ENCODE data around the gene ZNF205.
"Not testable (repeated sequence)": the region's sequence is repeated elsewhere in the genome, so short reads cannot be mapped to it uniquely, and the experiment has no call there.

Gene ZNF205

GRCh38 chr16:3135126-3135715 lies 22.8 kb downstream of the ZNF205 start:
- ATAC-seq = peak; percentile 33 to 42

GRCh38 chr16:3137267-3137666 lies 24.9 kb downstream of the ZNF205 start:
- ATAC-seq = no peak

- no peak for ATAC-seq
These were observed 26.0 kb downstream of the ZNF205 start for GRCh38 chr16:3138342-3138741.

GRCh38 chr16:3138823-3139426 lies 26.5 kb downstream of the ZNF205 start:
- no peak for ATAC-seq

- not testable (repeated sequence) for ATAC-seq
These were observed 27.2 kb downstream of the ZNF205 start for GRCh38 chr16:3139561-3139960.

GRCh38 chr16:3140603-3141427 lies 28.4 kb downstream of the ZNF205 start:
- no peak for ATAC-seq

GRCh38 chr16:3141781-3142311 lies 29.5 kb downstream of the ZNF205 start:
- no peak for ATAC-seq

- ATAC-seq = no peak
These were observed 29.9 kb downstream of the ZNF205 start for GRCh38 chr16:3142327-3142726.

GRCh38 chr16:3142770-3143169 lies 30.4 kb downstream of the ZNF205 start:
- no peak for ATAC-seq

GRCh38 chr16:3143189-3143588 lies 30.8 kb downstream of the ZNF205 start:
- no peak for ATAC-seq

- ATAC-seq = no peak
These were observed 31.4 kb downstream of the ZNF205 start for GRCh38 chr16:3143598-3144320.

GRCh38 chr16:3144321-3144983 lies 32.1 kb downstream of the ZNF205 start:
- ATAC-seq = no peak

- no peak for ATAC-seq
These were observed 32.8 kb downstream of the ZNF205 start for GRCh38 chr16:3145151-3145550.

- ATAC-seq = no peak
These were observed 33.3 kb downstream of the ZNF205 start for GRCh38 chr16:3145660-3146059.

- no peak for ATAC-seq
These were observed 34.8 kb downstream of the ZNF205 start for GRCh38 chr16:3147046-3147756.

- ATAC-seq = no peak
These were observed 35.3 kb downstream of the ZNF205 start for GRCh38 chr16:3147757-3148104.

GRCh38 chr16:3148256-3149192 lies 36.1 kb downstream of the ZNF205 start:
- ATAC-seq = no peak

- ATAC-seq = no peak
These were observed 36.8 kb downstream of the ZNF205 start for GRCh38 chr16:3149193-3149530.

GRCh38 chr16:3149630-3150345 lies 37.4 kb downstream of the ZNF205 start:
- ATAC-seq = peak in 1 of 2 donors; percentile 0

Measured in activated CD4-positive, CD25-positive, alpha-beta regulatory T cell treated with anti-CD3 and anti-CD28 coated beads, Interleukin-2, amount 50 U/mL, for 24 hours (primary cell).